SK-MEL-5 (cell line): ENCODE results near the gene PABPN1. TPM values are rescaled to one million over a fixed set of nuclear protein-coding genes. Genes with fewer than 3 reads are reported as not detected.

Experiments
- DNase-seq: peaks from one replicate; pipeline ENCODE4 v3.0.0-alpha.2; 2016; ENCODE audit warnings: low read depth, low spot score
- in situ Hi-C: cut with HindIII; loops from 2 replicates; pipeline ENCODE4 v1.10.0; 2016; ENCODE audit warnings: low sequenced_read_pairs, high pct_unique_total_duplicates, low pct_unique_long_range_greater_than_20kb
- total RNA-seq: library from RNA; depleted of rRNA; stranded (reverse); fragments of >200 nt; shearing (Covaris generic); gene quantifications from 2 replicates; pipeline ENCODE4 v1.2.3, GENCODE V29; 2014

Gene PABPN1
- total RNA-seq, 1 experiment from 2014 or later: 45.9 TPM

DNA sequence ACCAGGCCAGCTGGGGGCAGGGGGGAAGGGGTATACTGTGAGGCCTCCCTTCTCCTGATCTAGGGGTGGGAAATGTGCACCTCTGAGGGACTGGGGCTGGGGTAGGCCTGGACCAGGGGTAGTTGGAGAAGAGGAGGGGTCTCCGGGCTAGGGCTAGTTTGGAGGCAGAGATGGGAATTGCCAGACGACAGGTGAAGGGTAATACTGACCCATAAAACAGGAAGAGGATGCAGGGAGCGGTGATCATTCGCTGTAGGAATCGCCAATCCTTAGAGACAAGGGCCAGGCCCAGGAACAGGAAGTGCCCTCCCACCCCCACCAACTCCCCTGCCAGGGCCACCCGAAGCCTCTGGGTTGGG, 27.0 kb downstream of the PABPN1 start:
- no peak for DNase-seq
- in situ Hi-C loops: no loop called here

DNA sequence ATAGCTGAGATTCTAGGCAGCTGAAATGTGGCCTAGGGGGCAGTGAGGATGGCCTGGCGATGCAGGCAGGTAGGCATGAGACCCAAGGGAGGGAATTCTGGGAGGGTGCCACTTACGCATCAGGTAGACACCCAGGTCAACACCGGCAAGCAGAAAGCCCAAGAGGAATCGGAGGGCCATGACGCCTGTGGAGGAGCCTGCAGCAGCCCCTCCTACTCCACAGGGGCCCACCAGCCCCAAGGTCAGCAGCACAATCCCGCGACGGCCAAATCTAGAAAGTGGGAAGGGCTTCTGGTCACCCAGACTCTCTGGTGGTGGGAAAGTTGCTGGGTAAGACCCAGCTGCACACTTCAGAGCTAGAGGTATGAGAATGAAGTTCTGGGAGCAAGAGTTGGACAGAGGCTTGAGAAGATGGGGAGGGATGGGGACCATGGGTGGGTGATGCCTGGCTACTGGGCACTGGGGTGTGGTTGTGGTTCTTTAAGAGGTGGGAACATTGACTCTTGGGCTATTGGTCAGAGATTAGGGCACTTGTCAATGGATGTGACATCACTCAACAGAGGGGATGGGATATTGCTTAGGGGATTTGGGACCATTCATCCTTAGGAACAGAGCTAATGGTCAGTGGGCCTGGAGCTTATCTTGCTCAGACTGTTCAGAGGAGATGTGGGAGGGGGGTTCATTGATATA, 28.0 kb downstream of the PABPN1 start:
- in situ Hi-C loops: no loop called here
- DNase-seq: no peak

DNA sequence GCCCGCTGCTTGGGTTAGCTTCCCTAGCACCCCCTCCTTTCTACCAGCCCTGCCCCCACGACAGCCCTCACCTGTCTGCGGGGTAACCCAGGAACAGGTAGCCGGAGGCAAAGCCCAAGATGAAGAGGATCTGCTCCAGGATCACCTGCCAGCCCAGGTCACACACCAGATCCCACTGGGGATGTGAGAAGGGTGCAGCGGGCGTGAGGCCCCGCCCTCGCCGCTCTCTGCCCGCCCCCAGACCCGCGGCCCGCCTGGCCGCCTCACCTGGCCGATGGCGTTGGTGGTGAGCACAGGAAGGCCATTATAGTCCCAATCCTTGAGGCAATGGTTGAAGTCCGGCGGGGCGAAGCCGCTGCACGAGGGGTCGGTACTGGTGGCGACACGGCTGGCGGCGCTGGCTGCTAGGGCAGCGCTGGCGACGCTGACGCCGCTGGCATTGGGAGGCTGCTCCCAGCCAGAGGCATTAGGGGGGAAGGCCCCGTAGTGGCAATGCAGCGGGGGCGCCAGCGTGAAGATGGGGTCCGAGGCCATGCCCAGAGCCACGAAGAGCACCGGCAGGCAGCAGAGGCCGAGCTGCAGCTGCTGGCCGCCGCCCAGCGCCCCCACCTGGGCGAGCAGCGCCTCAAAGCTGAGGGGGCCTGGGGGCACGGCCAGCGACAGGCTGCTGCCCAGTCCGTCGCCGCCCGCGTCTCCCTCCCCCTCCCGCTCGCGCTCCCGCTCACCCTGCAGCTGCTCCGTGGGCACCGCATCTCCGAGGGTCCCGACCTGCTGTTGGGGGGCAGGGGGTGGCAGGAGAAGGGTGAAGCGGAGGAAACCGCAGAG, 30.6 kb downstream of the PABPN1 start:
- no peak for DNase-seq
- in situ Hi-C loops: no loop called here

DNA sequence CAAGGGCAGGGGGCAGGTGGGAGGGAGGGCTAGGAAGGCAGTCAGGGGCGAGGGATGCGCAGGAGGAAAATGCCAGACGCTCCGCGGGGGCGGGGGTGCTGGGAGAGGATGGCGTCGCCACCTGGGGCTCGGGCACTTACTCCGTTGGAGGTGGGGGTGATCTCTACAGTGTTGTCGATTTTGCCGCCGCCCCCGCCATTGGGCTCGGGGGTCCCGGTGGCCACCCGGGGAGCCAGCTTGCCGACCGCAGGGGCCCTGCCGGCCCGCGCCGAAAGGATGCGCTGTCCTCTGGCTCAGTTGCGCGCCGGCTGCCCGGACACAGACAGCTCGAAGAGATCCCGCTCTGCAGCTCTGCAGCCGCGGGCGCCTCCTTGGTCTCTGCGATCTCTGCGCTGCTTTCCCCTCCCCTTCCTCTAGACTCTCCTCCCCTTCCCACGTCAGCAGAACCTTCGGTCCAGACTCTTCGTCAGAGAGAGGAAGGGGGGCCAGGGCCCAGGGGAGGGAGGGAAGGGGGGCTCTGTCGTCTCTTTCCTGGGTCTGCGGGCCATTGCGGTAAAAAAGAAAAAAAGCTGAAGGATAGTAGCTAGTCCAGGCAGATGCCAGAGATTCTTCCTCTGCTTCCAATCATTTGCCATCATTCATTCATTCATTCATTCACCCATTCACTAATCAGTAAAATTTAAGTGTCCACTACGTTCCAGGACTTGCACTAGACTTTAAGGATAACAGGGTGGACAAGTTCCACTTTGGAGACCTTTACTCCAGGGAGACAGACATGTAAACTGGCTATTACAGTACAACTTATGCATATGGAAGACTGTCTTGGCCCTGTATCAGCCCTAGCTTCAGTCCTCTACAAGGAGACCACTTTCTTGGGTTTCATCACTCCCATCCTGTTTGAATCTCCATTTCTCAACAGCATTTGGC, 31.5 kb downstream of the PABPN1 start, which contains the start of gene SLC22A17:
TSS of gene SLC22A17 (minus strand) at position 382 of the 927 bp plus-strand sequence.
- DNase-seq: peak; percentile 74
- in situ Hi-C loops: no loop called here

DNA sequence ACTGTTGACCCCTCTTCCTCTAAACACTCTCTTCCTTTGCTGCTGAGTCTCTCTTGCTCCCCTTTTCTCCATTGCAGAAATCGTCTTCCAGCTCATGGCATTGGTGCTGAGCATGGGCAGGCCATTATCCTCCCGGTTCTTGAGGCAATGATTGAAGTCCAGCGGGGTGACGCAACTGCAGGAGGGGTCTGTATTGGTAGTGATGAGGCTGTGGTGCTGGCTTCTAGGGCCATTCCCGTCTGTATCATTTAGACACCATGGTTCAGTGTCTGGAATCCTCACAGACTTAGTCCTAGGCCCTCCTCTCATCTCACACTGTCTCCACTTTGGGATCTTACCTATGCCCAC, 32.1 kb downstream of the PABPN1 start:
- in situ Hi-C loops: no loop called here
- no peak for DNase-seq

DNA sequence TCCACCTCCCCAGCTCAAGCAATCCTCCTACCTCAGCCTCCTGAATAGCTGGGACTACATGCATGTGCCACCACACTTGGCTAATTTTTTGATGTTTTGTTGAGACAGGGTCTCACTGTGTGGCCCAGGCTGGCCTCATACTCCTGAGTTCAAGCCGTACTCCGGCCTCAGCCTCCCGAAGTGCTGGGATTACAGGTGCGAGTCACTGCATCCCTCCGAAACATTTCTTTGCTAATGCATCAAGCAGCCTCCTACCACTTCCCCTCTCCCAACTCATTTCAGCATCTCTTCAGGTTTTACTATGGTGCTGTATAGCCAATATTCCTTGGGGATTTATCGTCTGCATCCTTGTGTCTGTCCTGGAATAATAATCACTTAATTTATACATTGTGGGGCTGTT, 33.7 kb downstream of the PABPN1 start:
- in situ Hi-C loops: no loop called here
- DNase-seq: no peak

DNA sequence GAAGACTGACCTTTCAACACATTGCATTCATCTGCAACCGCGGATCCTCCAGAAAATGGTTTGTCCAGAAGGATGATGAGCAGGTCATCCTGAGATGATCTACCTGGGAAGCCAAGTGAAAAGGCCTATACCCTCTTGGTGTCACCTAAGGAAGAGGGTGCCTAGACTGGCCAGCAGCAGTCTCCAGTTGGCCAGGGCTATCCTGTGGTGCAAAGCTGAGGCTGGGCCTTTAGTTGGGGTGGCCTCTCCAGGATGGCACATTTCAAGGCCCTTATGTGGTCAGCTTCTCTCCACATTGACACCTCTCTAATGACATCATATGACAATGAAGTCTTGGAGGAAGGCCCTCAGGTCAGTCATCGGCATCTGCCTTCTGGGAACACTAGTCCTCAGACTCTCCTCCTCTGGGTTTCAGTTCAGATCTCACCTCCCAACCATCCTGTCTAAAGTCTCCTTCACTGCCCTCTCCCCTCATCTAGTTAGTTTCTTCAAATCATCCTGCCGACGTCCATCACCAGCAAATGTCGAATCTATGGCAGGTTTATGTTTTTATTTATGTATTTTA, 34.7 kb downstream of the PABPN1 start:
- in situ Hi-C loops: no loop called here
- no peak for DNase-seq

DNA sequence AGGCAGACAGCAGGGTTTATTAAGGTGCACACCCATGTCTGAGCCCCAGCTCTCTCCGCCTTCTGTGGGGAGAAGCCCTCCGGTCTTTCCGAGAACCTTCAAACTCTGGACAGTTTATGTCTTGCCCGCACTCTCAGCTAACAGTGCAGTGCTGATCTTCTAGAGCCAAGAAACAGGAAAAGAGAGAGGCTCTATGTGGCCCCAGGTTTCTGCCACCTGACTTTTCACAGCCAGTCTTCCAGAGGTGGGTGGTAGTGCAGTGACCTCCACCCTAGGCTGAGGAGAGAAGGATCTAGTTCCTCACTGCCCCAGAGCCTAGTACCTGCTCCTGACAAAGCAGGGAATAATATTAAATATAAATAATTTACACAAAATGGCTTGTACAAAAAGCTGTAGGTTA, 35.4 kb downstream of the PABPN1 start:
- in situ Hi-C loops: no loop called here
- no peak for DNase-seq

DNA sequence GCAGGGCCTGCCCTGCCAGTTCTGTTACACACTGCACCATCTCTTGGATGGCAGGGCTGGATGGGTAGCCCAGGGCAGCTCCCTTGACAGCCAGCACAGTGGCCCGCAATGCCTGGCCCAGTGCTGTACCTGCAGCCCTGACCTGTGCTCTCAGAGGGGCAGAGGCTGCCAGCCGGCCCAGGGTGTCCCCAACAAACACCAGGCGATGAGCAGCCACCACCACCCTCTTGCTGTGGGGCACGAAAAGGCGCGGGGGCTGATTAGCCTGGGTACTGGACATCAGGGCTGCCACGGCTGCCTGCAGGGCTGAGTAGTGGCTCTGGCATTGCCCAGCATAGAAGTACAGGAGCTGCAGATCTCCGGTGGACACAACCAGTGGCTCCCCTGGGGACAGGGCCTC, 36.0 kb downstream of the PABPN1 start:
- in situ Hi-C loops: no loop called here
- no peak for DNase-seq

DNA sequence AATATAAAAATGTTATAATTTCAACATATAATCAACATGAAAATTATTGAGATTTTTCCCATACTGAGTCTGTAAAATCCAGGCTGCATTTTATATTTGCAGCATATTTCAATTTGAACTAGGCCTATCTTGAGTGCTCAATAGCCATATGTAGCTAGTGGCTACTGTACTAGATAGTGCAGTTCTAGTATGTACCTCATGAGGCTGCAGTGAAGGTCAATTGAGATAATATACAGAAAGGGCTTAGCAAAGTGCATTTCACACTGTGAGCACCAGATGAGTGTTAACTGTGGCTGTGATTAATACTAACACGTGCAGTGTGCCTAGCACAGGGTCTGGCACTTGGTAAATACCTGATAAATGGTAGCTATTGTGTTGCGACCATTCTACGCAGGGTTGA, 36.8 kb downstream of the PABPN1 start:
- in situ Hi-C loops: no loop called here
- no peak for DNase-seq

DNA sequence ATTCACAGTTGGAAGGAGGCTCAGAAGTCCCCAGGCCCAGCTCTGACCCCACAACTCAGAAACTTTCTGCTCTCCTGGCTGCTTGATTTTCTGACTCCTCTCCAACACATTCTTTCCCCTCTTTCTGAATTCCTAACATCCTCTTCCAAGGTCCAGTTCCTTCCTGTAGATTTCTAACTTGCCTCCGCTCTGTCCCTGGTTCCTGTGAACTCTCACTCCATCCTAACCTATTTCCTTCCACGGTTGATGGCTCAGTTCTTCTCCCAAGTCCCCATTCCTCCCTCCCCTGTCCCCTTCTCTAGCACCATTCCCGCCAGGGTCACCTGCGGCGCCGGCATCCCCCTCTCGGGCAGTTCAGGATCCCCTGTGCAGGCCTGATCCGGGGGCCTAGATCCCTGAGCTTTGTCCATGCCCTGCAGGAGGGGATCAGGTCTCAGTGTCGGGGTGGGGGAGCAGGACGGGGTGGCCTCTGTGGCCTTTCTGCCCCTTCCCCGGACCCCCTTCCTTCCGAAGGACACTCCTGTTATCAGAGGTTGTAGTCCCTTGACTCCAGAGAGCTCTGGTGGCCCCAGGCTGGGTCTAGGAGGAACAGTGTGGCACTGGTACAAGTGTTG, 37.4 kb downstream of the PABPN1 start:
- no peak for DNase-seq
- in situ Hi-C loops: no loop called here

DNA sequence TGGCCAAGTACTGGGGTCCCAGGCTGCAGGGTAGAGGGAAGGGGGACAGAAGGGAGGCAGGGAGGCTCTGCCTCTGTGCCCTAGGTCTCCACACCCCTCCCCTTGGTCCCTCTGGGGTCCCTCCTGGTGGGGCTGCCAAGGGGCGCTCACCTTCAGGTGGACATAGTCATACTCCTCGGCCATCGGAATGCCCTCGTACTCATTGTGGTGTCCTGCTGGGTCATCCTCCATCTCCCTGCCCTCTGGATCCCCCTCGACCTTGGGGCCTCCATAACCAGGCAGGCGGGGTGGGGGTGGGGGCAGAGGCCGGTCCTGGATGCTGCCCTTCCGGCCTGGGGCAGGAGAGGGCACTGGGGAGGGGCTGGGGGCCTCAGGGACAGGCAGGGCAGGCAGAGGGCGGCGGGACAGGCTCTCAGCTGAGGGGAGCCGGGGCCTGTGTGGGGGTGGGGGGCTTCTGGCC, 37.9 kb downstream of the PABPN1 start:
- no peak for DNase-seq
- in situ Hi-C loops: no loop called here

DNA sequence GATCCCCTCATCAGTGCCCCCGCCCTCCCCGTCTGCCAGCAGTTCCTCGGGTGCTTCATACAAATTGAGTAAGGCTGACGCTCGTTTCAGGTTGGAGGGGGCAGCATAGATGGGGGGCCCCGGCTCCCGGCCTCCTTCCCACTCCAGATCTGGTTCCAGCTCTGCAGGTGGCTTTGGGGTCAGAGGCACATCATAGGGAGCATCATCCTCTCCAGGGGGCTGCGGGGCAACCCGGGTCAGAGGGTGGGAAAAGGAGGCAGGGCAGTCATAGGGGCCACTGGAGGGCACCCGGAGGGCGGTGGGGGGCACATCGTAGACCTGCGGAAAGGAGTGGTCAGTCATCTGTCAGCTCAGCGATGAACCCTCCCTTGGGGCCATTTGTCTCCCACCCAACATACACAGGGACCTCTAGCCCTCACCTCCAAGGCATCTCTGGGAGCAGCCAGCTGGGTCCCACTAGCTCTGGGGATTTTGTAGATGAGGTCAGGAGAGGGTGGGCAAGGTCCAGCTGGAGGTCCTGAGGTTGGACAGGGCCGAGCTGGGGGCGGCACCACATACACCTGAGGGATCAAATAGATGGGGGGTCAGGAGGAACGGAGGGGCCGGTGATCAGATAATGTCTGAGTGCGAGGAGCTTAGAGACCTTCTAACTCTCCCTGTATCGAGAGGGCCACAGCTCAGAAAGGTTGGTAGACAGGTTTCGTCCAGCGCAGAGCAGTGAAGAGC, 38.6 kb downstream of the PABPN1 start:
- in situ Hi-C loops: no loop called here

DNA sequence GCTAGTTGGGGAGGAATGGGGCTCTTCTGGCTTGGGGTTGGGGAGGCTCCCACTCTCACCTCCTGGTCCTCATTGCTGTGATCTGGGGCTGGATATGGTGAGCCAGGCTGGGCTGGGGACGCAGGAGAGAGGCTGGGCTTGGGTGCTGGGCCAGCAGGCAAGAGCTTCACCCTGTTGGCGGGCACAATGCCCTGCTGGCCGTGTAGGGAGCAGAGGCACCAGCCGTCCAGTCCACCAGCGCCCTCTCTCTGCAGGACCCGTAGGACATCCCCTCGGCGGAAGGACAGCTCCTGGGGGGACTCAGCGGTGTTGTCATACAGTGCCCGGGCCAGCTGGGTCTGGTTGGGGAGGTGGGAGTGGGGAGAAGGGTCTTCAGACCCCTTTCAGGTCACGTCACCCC, 39.2 kb downstream of the PABPN1 start:
- peak; percentile 61 for DNase-seq
- in situ Hi-C loops: no loop called here

More for the DNA sequence above, 38.6 kb downstream of the PABPN1 start:
- DNase-seq: no peak

DNA sequence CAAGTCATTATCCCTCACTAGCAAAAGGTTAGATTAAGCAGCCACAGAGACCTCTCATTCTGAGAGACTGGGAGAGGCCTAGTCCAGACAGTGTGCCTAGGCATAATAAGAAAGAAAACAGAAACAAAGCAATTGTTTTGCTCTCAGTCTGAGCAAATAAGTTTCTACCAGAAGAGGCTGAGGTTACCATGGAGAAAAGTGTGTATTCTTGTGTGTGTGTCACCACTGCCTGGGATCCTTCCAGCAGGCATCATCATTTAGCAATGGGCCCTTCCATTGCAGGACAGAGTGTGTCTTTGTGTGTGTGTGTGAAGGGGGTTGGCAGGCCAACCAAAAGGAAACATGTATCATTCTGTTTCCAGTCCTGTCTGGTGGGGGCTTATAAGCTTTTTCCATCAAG, 40.1 kb downstream of the PABPN1 start:
- in situ Hi-C loops: no loop called here
- no peak for DNase-seq

DNA sequence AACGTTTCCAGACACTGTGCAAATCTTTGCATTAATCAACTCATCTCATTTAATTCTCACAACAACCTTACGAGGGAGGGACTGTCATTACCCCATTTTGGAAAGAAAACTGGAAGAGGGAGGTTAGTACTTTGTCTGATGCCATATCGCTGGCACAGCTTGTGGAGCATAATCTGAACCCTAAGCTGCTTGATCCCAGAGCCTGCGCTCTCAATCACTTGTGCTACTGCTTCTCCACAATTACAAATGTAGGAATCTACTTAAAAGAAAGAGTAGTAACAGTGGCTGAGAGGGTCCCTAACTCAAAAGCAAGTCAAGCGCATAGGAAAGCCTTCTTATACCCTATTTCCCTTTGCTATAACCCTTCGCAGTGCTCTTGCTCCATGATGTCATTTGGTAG, 40.5 kb downstream of the PABPN1 start:
- in situ Hi-C loops: no loop called here

DNA sequence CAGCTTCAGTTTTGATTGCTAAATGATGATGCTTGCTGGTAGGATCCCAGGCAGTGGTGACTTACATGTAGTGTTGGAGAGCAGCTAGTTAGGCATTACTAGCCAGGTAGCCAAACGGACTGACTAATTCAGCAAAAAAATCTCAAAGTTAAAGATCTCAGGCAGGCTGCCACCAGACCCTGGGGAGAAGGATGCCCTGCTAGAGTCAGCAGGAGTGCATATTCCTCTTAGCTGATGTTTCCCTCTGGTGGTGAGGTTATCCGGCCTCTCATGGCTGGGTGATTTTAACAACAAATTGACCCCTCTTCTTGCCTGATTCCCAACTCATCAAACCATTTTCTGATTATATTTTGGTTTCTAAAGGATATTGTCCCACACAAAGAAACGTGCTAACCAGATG, 40.9 kb downstream of the PABPN1 start:
- peak; percentile 15 for DNase-seq

More for the DNA sequence above, 40.5 kb downstream of the PABPN1 start:
- no peak for DNase-seq

More for the DNA sequence above, 40.9 kb downstream of the PABPN1 start:
- in situ Hi-C loops: no loop called here
